LoVo (cell line): Measurements from ENCODE around the gene CHD9NB.
"Not testable (repeated sequence)": the region's sequence is repeated elsewhere in the genome, so short reads cannot be mapped to it uniquely, and the experiment has no call there.

Source experiments
- DNase-seq: peaks from one replicate; pipeline ENCODE4 v3.0.0-alpha.2; 2016; ENCODE audit warnings: low spot score

Gene CHD9NB

DNA sequence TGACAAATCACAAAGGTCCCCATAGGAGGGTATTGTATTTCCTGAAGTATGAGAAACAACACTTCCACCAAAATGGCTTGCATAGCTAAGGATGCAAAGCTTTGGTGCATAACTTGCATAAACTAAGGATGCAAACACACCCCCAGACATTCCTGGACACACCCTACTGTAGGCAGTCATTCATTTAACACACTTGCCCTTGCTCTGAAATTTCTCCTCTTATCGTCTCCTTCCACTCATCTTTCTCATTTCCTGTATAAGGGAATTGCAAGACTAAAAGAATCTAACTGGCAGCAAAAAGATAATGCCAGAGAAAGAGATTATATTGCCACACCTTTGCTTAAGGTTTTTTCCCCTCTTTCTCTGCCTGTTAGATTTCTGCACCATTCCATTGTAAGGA lies 30.4 kb upstream of the CHD9NB start:
- DNase-seq, result no peak

DNA sequence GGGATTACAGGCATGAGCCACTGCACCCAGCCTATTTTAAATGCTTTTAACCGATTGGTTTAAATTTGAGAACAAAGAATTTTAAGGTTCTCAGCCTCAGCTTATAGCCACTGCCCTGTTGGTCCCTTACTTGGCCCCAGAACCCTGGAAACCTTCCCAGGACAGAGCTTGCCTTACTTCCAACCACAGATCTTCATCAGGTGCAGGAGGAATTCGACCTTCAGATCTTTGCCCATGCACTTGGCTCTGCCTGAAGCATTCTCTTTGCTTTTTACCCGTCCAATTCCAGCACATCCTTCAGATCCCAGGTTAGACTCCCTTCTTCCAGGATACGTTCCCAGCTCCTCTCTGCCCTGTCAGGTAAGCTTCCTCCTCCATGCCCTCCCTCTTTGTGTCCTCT lies 29.8 kb upstream of the CHD9NB start:
- no peak for DNase-seq

DNA sequence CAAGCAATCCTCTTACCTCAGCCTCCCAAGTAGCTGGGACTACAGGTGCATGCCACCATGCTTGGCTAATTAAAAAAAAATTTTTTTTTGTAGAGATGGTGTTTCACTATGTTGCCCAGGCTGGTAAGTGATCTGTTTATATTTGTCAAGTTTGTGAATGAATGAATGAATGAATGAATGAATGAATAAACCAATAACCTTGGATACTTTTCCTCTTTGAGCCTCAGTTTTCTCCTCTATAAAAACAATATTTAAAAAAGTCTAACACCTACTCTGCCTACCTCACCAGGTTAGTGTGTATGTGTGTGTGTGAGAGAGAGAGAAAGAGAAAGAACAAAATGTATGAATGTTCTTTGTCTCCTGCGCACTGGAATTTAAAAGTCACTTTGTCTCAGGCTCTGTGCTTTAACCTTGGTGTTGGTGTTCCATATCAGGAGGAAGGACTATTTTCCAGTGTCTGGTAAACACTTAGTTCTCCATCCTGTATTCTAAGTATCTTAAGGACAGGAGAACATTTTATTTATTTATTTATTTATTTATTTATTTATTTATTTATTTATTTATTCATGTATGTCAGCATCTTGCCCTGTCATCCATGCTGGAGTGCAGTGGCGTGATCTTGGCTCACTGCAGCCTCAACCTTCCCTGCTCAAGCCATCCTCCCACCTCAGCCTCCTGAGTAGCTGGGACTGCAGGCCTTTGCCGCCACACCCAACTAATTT lies 29.1 kb upstream of the CHD9NB start:
- no peak for DNase-seq

DNA sequence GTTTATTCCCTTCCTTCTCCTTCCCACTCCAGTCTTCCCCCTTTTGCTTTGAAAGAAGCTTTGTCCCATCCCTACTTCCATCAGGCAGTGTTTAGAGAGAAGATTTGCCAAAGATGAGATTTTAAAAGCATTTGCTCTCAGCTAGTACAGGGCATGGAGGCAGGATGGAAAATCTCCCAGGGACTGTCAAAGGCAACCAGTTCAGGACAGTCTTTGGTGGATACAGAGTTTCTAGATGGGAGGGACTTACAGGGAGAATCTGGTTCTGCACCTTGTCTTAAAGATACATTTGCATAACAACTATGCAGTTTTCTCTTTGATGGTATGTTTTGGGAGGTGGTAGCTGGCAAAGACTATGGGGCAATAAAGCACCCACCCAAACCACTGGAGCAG lies 28.3 kb upstream of the CHD9NB start:
- DNase-seq, result no peak

DNA sequence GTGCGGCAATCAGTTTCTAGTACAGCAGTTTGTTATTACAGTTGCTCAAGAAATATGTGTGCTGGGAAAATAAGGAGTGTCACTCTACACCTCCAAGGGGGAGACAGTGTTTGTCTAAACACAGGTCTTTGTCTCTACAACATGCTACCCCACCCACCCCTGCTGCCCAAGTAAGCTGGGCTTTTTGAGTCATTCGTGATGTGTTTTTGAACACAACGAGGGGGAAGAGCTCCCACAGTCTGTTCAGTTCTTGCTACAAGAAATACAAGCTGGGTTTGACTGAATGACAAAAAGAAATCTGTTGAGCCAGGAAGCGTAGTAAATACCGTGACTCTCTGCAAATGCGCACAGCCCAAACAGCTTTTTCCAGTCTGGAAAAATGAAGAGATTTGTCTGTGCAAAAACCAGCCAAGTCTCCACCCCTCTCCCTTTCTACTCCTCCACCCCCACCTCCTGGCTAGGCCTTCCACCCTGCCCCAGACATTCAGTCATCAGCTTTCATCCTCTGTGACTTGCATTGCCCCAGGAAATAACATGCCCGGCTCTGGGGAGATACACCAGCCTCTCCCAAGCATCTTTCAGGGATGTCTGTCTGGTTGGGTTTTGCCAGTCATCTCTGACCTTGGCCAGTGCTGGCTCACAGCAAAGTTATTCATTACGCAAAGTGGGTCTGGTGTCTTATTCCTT lies 27.8 kb upstream of the CHD9NB start:
- no peak for DNase-seq

DNA sequence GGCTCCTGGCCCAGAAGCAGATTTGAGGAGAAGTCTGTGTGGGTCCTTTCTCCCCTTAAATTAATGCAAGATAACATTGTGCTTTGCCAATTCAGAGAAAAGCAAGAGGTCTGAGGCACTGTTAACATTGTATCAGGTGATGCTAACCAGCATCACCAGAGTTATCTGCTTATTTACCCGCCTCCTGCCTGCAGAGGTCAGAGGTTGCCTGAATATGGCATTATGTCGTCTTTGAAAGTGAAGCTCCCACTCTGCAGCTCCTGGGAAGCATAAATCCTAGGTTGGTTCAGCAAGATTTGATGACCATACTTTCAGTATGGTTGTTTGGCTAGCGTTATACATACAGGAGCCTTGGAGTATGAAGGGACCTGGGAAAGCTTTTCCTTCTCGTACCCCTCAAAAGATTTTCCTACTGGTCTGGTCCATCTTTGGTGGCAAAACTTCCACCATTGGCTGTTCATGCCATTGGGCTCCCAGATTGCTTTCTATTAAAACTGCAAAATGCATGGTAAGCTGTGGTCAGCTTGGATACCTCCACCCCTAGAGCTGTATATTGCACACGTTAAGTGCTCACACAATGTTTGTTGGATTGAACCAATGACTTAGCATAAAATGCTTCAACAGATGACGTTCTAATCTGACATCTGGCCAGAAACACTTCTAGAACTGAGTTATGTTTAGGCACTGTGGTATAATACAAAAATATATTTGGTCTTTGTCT lies 26.2 kb upstream of the CHD9NB start:
- DNase-seq, result no peak

DNA sequence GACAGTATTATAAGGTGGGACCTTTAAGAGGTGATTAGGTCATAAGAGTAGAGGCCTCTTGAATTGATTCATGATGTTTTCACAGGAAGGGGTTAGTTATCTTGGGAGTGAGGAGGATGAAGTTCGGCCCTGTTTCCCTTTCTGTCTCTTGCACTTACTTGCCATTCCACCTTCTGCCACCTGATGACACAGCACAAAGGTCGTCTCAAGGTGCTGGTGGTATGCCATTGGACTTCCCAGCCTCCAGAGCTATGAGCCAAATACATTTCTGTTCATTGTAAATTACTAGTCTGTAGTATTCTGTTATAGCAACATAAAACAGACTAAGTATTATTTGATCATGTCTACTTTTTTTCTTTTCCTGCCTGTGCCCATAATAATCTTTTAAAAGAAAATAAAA lies 25.6 kb upstream of the CHD9NB start:
- no peak for DNase-seq

DNA sequence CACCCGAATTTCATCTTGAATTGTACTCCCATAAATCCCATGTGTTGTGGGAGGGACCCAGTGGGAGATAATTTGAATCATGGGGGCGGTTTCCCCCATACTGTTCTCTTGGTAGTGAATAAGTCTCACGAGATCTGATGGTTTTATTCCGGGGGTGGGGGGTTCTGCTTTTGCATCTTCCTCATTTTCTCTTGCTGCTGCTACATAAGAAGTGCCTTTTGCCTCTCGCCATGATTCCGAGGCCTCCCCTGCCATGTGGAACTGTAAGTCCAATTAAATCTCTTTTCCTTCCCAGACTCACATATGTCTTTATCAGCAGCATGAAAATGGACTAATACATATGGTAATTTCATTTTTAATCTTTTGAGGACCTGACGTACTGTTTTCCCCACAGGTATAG lies 22.8 kb upstream of the CHD9NB start:
- not testable (repeated sequence) for DNase-seq

DNA sequence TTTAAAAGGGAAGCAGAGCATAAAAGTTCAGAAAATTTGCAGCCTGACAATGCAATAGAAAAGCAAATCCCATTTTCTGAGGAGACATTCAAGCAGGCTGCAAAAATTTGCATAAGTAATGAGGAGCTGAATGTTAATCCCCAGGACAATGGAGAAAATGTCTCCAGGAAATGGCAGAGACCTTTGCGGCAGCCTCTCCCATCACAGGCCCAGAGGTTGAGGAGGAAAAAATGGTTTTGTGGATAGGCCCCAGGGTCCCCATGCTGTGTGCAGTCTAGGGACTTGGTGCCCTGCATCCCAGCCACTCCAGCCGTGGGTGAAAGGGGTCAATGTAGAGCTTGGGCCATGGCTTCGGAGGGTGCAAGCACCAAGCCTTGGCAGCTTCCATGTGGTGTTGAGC lies 21.6 kb upstream of the CHD9NB start:
- not testable (repeated sequence) for DNase-seq

DNA sequence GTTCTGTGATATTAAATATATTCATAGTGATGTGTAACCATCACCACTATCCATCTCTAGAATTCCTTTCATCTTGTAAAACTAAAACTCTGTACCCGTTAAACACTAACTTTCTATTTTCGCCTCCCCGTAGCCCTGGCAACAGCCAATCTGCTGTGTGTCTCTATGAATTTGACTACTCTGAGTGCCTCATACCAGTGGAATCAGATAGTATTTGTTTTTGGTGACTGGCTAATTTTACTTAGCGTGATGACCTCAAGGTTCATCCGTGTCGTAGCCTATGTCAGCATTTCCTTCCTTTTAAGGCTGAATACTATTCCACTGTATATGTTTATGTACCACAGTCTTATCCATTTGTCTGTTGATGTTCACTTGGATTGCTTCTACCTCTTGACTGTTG lies 20.3 kb upstream of the CHD9NB start:
- no peak for DNase-seq

DNA sequence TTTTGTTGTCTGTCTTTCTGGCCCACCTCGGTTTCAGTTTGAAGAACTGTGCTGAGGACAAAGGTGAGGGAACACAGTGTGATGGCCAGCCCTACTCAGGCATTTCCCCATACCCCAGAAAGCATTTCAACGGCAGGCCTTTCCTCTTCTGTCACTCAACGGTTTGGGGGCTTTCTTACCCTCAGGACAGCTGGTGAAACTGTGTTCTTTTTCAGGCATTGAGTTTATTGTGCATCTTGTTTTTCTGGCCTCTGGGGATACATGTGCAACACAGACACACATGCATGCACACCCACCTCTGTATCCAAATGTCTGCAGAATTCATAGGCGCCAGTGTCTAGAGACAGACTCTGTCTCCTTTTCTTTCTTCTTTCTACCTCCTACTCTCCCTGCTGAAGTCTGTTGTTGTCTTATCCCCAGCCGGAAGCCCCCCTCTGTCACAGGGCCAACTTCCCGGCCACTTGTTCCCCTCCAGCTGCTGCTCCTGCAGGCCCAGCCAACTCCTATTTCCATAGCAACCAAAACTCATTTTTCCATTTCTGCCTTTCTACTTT lies 19.1 kb upstream of the CHD9NB start:
- DNase-seq, result no peak

DNA sequence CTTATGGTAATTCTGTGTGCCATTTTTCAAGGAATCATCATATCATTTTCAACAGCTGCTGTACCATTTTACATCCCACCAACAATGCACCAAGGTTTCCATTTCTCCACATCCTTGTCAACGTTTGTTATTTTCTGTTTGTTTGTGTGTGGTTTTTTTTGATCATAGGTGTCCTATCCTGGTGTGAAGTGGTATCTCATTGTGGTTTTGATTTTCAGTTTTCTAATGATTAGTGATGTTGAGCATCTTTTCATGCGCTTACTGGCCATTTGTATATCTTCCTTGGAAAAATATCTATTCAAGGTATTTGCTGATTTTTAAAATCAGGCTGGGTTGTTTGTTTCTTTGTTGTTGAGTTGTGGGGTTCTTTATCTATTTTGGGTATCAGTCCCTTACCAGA lies 17.1 kb upstream of the CHD9NB start:
- DNase-seq, result no peak

DNA sequence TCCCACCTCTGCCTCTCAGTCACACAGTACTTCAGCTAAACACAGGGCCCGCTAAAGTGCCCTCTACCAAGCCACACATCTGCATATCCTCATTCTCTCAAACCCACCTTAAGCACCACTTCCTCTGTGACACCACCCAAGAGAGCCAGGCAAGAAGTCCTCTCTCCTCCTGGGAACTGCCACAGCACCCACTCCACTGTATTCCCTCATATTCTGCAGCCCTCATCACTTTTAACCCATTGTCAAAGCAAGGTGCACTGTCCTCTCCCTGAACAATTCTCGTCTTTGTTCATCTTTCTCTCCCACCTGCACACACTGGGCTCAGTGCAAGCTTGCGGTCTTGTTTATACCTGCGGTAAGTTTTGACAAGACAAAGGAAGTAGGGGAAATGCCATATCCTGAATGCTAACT lies 15.7 kb upstream of the CHD9NB start:
- no peak for DNase-seq

DNA sequence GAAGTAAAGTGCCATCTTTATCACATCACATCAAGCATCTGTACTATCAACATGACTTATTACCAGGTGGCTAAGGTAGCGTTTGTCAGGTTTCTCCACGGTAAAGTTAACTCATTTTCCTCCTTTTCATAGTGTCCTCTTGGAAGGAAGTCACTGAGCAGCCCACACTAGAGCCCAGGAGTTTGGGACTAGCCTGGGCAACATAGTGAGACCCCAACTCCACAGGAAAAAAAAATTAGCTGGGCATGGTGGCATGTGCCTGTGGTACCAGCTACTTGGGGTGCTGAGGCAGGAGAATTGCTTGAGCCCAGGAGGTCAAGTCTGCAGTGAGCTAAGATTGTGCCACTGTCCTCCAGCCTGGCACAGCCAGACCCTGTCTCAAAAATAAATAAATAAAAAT lies 15.0 kb upstream of the CHD9NB start:
- DNase-seq, result no peak

DNA sequence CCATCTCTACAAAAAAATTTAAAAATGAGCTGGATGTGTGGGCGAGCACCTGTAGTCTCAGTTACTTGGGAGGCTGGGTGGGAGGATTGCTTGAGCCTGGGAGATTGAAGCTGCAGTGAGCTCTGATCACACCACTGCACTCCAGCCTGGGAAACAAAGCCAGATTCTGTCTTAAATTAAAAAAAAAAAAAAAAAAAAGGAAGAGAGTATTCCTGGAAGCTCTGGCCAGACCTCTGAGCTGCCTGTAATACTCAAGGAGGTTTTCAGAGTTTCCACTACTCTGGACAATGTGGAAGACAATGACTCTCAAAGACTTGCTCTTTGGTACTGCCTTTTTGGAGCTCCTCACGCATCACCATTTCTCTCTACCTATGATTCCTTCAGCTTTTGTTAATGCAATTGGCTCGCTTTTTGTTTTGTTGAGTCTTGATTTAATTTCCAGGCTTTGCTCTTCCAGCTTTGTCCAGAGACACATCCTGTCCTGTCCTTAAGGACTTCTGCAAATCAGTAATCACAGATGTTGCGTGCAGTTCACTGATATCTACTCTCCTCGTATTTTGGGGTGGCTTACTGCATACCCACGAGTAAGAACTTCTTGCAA lies 12.9 kb upstream of the CHD9NB start:
- DNase-seq, result no peak

DNA sequence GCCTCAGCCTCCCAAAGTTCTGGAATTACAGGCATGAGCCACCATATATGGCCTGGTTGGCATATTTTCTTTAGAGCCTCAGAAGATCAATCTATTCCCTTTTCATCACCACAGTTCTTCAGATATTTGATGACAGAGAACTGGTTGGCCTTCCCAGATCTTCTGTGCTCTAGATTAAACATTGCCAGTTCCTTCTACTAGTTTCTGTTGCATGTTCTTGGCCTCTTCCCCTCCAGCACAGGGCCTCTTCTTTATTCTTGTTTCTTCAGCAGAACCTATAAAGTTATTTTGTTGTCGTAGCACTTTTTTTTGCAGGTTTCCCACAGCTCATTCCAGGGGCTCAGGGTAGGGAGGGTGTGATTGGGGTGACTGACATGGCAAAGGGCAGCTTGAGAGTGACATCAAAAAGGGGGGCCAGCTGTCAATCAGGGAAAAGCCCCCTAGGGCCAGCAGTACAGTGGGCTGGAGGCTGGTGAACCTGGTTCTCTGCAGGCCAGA lies 11.4 kb upstream of the CHD9NB start:
- no peak for DNase-seq

DNA sequence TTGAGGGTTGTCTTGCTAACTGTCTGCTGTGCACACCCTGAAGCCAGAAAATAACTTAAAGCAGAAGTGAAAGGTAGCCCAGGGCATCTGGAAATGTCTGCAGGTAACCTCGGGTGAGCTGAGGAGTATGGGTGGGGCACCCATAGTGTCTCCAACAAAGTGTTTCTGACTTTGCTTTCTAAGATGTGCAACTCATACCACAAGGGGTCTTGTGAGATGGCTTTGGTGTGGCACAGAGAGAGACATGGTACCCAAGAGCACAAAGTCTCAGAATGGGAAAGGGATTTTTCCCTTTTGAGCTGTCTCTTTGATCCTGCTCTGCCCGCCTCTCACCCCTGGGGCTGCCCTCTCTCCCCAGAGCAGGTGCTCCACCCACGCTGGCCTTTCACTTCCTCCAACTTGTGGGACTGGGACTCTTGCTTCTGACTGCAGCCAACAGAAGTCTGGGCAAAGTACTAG lies 9.0 kb upstream of the CHD9NB start:
- no peak for DNase-seq

DNA sequence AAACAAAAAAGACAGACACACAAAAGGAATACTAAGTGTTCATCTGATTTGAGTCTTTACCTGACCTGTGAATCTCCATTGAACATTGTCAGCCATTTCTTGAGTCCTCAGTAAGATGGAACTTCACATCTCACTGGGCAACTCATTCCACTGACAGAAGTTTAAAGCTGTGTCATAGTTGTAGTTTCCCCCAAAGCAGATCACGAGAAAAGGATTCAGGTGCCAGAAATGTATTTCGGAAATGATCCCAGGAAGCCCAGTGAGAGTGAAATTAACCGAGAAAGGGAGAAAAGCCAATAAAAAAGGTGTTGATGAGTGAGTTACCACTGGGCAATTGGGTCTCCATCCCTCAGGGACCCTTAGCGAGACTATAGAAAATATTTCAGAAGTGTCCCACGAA lies 8.6 kb upstream of the CHD9NB start:
- no peak for DNase-seq

DNA sequence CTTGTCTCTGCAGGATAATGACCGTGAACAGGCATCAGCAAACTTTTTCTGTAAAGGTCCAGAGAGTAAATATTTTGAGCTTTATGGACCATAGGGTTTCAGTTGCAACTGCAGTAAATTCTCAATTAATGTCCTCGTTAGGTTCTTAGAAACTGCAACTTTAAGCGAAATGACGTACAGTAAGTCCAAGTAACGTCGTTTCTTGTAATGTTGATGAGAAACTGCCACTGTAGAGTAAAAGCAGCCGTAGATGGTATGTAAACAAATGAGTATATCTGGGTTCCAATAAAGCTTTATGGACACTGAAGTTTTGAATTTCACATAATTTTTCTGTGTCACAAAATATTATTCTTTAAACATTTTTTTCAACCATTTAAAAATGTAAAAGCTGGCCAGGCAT lies 7.0 kb upstream of the CHD9NB start:
- no peak for DNase-seq

DNA sequence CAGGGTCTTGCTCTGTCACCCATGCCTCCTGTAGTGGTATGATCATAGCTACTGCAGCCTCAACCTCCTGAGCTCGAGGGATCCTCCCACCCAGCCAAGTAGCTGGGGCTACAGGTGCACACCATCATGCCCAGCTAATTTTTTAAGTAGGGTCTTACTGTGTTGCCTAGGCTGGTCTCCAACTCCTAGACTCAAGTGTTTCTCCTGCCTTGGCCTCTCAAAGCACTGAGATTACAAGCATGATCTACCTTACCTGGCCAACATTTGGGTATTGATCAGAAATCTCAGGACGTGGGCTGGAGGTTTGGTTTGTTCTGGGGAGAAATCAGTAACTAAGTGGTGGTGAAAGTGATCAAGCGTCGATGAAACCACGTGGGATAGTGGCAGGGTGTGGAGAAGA lies 6.2 kb upstream of the CHD9NB start:
- DNase-seq, result no peak

DNA sequence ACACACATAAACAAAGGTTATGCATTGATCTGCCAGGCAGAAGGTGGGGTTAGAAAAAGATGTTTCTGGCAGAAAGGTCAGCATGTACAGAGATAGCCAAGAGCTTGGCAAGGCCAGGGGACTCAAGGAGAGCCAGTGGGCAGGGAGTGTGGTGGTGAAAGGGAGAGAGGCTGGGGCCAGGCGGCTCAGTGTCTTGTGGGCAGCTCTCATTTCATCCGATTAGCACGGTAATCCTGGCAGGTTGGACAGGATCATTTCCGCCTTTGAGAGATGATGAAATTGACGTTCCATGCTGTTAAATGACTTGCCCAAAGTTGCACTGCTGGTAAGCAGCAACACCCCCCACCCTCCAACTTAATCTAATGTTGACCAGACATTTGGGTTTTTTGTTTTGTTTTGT lies 5.7 kb upstream of the CHD9NB start:
- DNase-seq, result no peak

DNA sequence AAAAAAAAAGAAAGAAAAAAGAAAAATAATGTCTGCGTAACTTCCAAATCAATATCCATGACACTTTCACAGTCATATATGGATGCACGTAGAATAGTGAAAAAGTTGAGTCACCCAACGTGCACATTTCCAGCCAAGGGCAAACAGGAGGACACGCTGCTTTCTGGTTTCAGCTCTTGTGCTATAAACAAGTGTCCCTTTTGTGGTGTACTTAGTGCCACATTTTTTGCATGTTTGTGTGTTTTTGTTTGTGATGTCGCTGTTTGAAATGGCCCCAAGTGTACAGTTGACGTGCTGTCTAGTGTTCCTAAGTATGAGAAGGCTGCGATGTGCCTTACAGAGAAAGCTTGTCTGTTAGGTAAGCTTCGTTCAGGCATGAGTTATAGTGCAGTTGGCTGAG lies 5.0 kb upstream of the CHD9NB start:
- DNase-seq, result no peak
